Renal cortical epithelial cell (primary cell): ENCODE results near the gene CREB3L1. TPM values are rescaled to one million over a fixed set of nuclear protein-coding genes. Genes with fewer than 3 reads are reported as not detected.

Experiments
- DNase-seq: peaks from one replicate; pipeline ENCODE4 v3.0.0-alpha.2; 2011; ENCODE audit warnings: low read depth
- total RNA-seq: library from RNA; depleted of rRNA; stranded (reverse); fragments of >200 nt; gene quantifications from 2 replicates; pipeline ENCODE4 v1.2.3, GENCODE V29; 2014

CREB3L1 gene
- total RNA-seq, 1 donor from 2014 or later, result 6.7 TPM

GRCh38 chr11:46364056-46364455 lies 86.6 kb downstream of the CREB3L1 start:
- no peak for DNase-seq

- DNase-seq, result no peak
Observed at GRCh38 chr11:46364791-46365190, 87.3 kb downstream of the CREB3L1 start.

GRCh38 chr11:46366260-46366659 lies 88.8 kb downstream of the CREB3L1 start:
- no peak for DNase-seq

GRCh38 chr11:46366661-46367161 lies 89.2 kb downstream of the CREB3L1 start:
- DNase-seq, result no peak

GRCh38 chr11:46367244-46367915 lies 89.9 kb downstream of the CREB3L1 start:
- no peak for DNase-seq

GRCh38 chr11:46367916-46368267 lies 90.4 kb downstream of the CREB3L1 start:
- DNase-seq, result no peak

- no peak for DNase-seq
Observed at GRCh38 chr11:46369458-46370152, 92.1 kb downstream of the CREB3L1 start.

GRCh38 chr11:46370253-46370652 lies 92.8 kb downstream of the CREB3L1 start:
- no peak for DNase-seq

Other genes with a start within 250 kb of the CREB3L1 start
- gene PHF21A, start 156.2 kb upstream of the CREB3L1 start, total RNA-seq, result 8.9 and 27.7 TPM in 2 replicates
- gene DGKZ, start 69.8 kb downstream of the CREB3L1 start, total RNA-seq, result 32.1 and 32.5 TPM in 2 replicates
- gene MDK, start 104.0 kb downstream of the CREB3L1 start, total RNA-seq, result 22.5 and 26.7 TPM in 2 replicates
- gene CHRM4, start 114.1 kb downstream of the CREB3L1 start, total RNA-seq, result not detected in 2 replicates